Fibroblast of lung (primary cell): Measurements from ENCODE around the gene MRPS33. TPM values are rescaled to one million over a fixed set of nuclear protein-coding genes. Genes with fewer than 3 reads are reported as not detected.

ENCODE experiments used
- DNase-seq, 2 donors: peaks; one replicate each; pipeline versions ENCODE4 v3.0.0 to v3.0.0-alpha.2; 2010; ENCODE audit warnings: low read depth in 2 of 2
- H2AFZ ChIP-seq: 2 replicates; pipeline ENCODE4 v1.5.1; 2012; ENCODE audit warnings: low read length, control low read depth, inconsistent platforms
- H3K27ac ChIP-seq: 2 replicates; pipeline ENCODE4 v1.5.1; 2011; ENCODE audit warnings: low read length, control low read depth; ENCODE audit not compliant: insufficient read depth
- H3K27me3 ChIP-seq: 2 replicates; pipeline ENCODE4 v1.5.1; 2011; ENCODE audit warnings: mild to moderate bottlenecking, low read length; ENCODE audit not compliant: control insufficient read depth, insufficient read depth
- H3K36me3 ChIP-seq: 2 replicates; pipeline ENCODE4 v1.5.1; 2011; ENCODE audit warnings: low read length; ENCODE audit not compliant: control insufficient read depth, insufficient read depth
- H3K4me1 ChIP-seq: 2 replicates; pipeline ENCODE4 v1.5.1; 2011; ENCODE audit warnings: low read length; ENCODE audit not compliant: control insufficient read depth, insufficient read depth; ENCODE audit errors: extremely low read depth
- H3K4me2 ChIP-seq: 2 replicates; pipeline ENCODE4 v1.5.1; 2011; ENCODE audit warnings: low read length, control low read depth; ENCODE audit not compliant: insufficient read depth; ENCODE audit errors: extremely low read depth
- H3K4me3 ChIP-seq, 4 experiments: fragments of 200-600 bp in 1 of 4; sonication (generic) in 1 of 4; replicated peaks in 1 of 4; 2 replicates each; pipeline ENCODE4 v1.5.1; 2011 to 2016; ENCODE audit warnings: low read length in 4 of 4, low read depth in 3 of 4, mild to moderate bottlenecking in 3 of 4, control low read depth in 2 of 4, inconsistent platforms in 1 of 4, mixed read lengths in 1 of 4; ENCODE audit not compliant: insufficient read depth in 1 of 4; ENCODE audit errors: control extremely low read depth in 1 of 4
- H3K79me2 ChIP-seq: 2 replicates; pipeline ENCODE4 v1.5.1; 2012; ENCODE audit warnings: mild to moderate bottlenecking, low read length, inconsistent platforms; ENCODE audit not compliant: control insufficient read depth, insufficient read depth
- H3K9ac ChIP-seq: 2 replicates; pipeline ENCODE4 v1.5.1; 2011; ENCODE audit warnings: mild to moderate bottlenecking, low read length, control low read depth; ENCODE audit not compliant: insufficient read depth
- H3K9me3 ChIP-seq: 2 replicates; pipeline ENCODE4 v1.5.1; 2012; ENCODE audit warnings: low read depth, low read length; ENCODE audit not compliant: control insufficient read depth, insufficient read depth
- H4K20me1 ChIP-seq: 2 replicates; pipeline ENCODE4 v1.5.1; 2011; ENCODE audit warnings: low read length; ENCODE audit not compliant: control insufficient read depth, insufficient read depth; ENCODE audit errors: extremely low read depth
- CTCF ChIP-seq, 2 donors: IDR thresholded peaks in 1 of 2; conservative IDR thresholded peaks in 1 of 2; 1 replicate in 1 of 2; 2 replicates in 1 of 2; pipeline ENCODE4 v1.5.1; 2011 to 2012; ENCODE audit warnings: low read length in 2 of 2, control low read depth in 1 of 2, inconsistent platforms in 1 of 2, low read depth in 1 of 2, mild to moderate bottlenecking in 1 of 2
- EZH2 ChIP-seq: IDR thresholded peaks from 2 replicates; pipeline ENCODE4 v1.5.1; 2012; ENCODE audit warnings: low read length, control low read depth, mild to moderate bottlenecking; ENCODE audit errors: missing control alignments
- polyA plus RNA-seq, 2 donors: library from polyadenylated mRNA; depleted of rRNA in 1 of 2; stranded (reverse) in 1 of 2; unstranded in 1 of 2; fragments of >200 nt; gene quantifications; 2 replicates each; pipeline ENCODE4 v1.2.1, GENCODE V29; 2011 to 2012; ENCODE audit warnings: missing spikeins in 1 of 2
- total RNA-seq: library from RNA; depleted of rRNA; stranded (reverse); fragments of >200 nt; gene quantifications from 2 replicates; pipeline ENCODE4 v1.2.1, GENCODE V29; 2014

Gene MRPS33
- total and polyA plus RNA-seq, 2 donors (not counting 1 experiment from before 2014, with no cell fraction given), result 40.1 to 64.8 TPM

- no peaks in the 10 kb centered on the region for H3K4me1 ChIP-seq
- H3K9ac ChIP-seq, result no peak overlapping the region
- TF ChIP-seq EZH2, result no peak
- TF ChIP-seq CTCF (conservative IDR thresholded peaks at IDR 0.05 in 1 of 2, IDR thresholded peaks at IDR 0.05 in 1 of 2; ENCODE audit: low read depth in 1 of 2, low read length in 2 of 2), result no peak
- H4K20me1 ChIP-seq, result no peaks in the 10 kb centered on the region
- DNase-seq, result no peak
- H3K27me3 ChIP-seq, result no peaks in the 10 kb centered on the region
- H3K9me3 ChIP-seq, result no peaks in the 10 kb centered on the region
- no peaks in the 10 kb centered on the region for H3K36me3 ChIP-seq
- no peak overlapping the region for H3K4me2 ChIP-seq
- no peak overlapping the region for H3K4me3 ChIP-seq
- H3K79me2 ChIP-seq, result no peaks in the 10 kb centered on the region
- no peak overlapping the region for H2AFZ ChIP-seq
- H3K27ac ChIP-seq, result no peak overlapping the region
Observed at GRCh38 chr7:141024668-141025067, 9.9 kb upstream of the MRPS33 start.

GRCh38 chr7:141023295-141023694, 8.5 kb upstream of the MRPS33 start:
- H3K9ac ChIP-seq, result no peak overlapping the region
- no peak overlapping the region for H3K4me2 ChIP-seq
- no peaks in the 10 kb centered on the region for H3K79me2 ChIP-seq
- no peaks in the 10 kb centered on the region for H4K20me1 ChIP-seq
- no peaks in the 10 kb centered on the region for H3K36me3 ChIP-seq
- TF ChIP-seq CTCF (conservative IDR thresholded peaks at IDR 0.05 in 1 of 2, IDR thresholded peaks at IDR 0.05 in 1 of 2; ENCODE audit: low read depth in 1 of 2, low read length in 2 of 2), result no peak
- TF ChIP-seq EZH2, result no peak
- no peak overlapping the region for H3K27ac ChIP-seq
- H3K27me3 ChIP-seq, result no peaks in the 10 kb centered on the region
- H3K4me1 ChIP-seq, result no peaks in the 10 kb centered on the region
- no peak for DNase-seq
- H2AFZ ChIP-seq, result no peak overlapping the region
- no peak overlapping the region for H3K4me3 ChIP-seq
- H3K9me3 ChIP-seq, result no peaks in the 10 kb centered on the region

GRCh38 chr7:141017555-141017954, 2.8 kb upstream of the MRPS33 start:
- Histone ChIP-seq H3K27ac (no peak overlapping the region), H3K9me3 (no peaks in the 10 kb centered on the region), H3K36me3 (no peaks in the 10 kb centered on the region), H3K27me3 (no peaks in the 10 kb centered on the region), H4K20me1 (no peaks in the 10 kb centered on the region), H3K4me2 (no peak overlapping the region), H2AFZ (no peak overlapping the region), H3K4me1 (peaks cover 4% of the 10 kb centered on the region), H3K9ac (no peak overlapping the region), H3K79me2 (peaks cover 3% of the 10 kb centered on the region), H3K4me3 (no peak overlapping the region)
- DNase-seq, result no peak
- TF ChIP-seq EZH2 (no peak), CTCF (conservative IDR thresholded peaks at IDR 0.05 in 1 of 2, IDR thresholded peaks at IDR 0.05 in 1 of 2; ENCODE audit: low read depth in 1 of 2, low read length in 2 of 2) (no peak)
